ENCODE results near the gene LRTM2. TPM values are rescaled to one million over a fixed set of nuclear protein-coding genes. Genes with fewer than 3 reads are reported as not detected.
A peak's percentile ranks its signal among the peaks of the same experiment; 100 is the strongest.

The LRTM2 gene
- total and polyA plus RNA-seq, 4 donors: not detected

- TF ChIP-seq, protein P1, sequence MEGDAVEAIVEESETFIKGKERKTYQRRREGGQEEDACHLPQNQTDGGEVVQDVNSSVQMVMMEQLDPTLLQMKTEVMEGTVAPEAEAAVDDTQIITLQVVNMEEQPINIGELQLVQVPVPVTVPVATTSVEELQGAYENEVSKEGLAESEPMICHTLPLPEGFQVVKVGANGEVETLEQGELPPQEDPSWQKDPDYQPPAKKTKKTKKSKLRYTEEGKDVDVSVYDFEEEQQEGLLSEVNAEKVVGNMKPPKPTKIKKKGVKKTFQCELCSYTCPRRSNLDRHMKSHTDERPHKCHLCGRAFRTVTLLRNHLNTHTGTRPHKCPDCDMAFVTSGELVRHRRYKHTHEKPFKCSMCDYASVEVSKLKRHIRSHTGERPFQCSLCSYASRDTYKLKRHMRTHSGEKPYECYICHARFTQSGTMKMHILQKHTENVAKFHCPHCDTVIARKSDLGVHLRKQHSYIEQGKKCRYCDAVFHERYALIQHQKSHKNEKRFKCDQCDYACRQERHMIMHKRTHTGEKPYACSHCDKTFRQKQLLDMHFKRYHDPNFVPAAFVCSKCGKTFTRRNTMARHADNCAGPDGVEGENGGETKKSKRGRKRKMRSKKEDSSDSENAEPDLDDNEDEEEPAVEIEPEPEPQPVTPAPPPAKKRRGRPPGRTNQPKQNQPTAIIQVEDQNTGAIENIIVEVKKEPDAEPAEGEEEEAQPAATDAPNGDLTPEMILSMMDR (IDR thresholded peaks at IDR 0.05; ENCODE audit: low read depth, low read length, missing input control): peak; percentile 87
- TF ChIP-seq JUND (IDR thresholded peaks at IDR 0.05) (no peak), HNF4G (IDR thresholded peaks at IDR 0.05) (no peak), FOXA2 (IDR thresholded peaks at IDR 0.05) (no peak), RAD21 (IDR thresholded peaks at IDR 0.05) (peak; percentile 98 to 99), HNF4A (conservative IDR thresholded peaks at IDR 0.05) (peak; percentile 24 to 55)
Observed at GRCh38 chr12:1791104-1791841, 29.1 kb upstream of the LRTM2 start (continued).

DNA sequence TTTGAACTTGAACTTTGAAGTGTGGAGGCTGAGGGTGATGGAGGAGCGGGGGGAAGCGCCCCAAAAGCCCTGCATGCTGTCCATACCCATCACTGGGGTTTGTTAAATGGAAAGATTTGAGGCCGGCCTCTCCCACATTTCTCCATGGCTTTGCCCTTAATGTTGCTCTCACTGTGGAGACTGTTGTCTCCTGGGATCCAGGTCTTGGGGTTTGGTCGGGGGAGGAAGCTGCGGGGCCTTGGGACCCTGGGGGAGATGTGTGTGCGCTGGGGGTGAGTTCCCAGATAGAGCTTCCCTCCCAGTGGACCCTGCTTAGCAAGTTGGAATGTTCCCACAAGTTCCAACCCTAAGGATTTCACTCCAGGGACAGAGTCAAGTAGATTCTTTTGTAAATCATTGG is 28.0 kb upstream of the LRTM2 start:
- DNase-seq (ENCODE audit: low spot score): no peak

More for the DNA sequence above, 28.0 kb upstream of the LRTM2 start:
- 92% methylated on average over 6 of the region's 6 CpGs for WGBS
- no peaks in the 10 kb centered on the region for H3K9me3 ChIP-seq (ENCODE audit: control insufficient read depth in 4 of 4, low read length in 3 of 4)
- H3K9ac ChIP-seq (ENCODE audit: low read depth in 1 of 2, low read length in 2 of 2): no peak overlapping the region
- H3K4me1 ChIP-seq (ENCODE audit: control insufficient read depth in 4 of 4, insufficient read depth in 4 of 4, low read length in 3 of 4): peaks cover 3 to 27% (median 14%) of the 10 kb centered on the region in 4 donors
- no peak overlapping the region for H3K27ac ChIP-seq (ENCODE audit: low read depth in 1 of 2, low read length in 2 of 2)
- H3K36me3 ChIP-seq (ENCODE audit: control insufficient read depth in 4 of 4, insufficient read depth in 3 of 4, low read depth in 1 of 4, low read length in 3 of 4): peaks cover 0 to 4% (median 1%) of the 10 kb centered on the region in 4 donors
- no peaks in the 10 kb centered on the region for H3K27me3 ChIP-seq (ENCODE audit: control insufficient read depth in 4 of 4, insufficient read depth in 4 of 4, low read length in 3 of 4)
- no peak overlapping the region for H3K4me3 ChIP-seq (ENCODE audit: low read depth in 1 of 3, low read length in 3 of 3)
- TF ChIP-seq FOXA2 (IDR thresholded peaks at IDR 0.05): no peak
- TF ChIP-seq FOXA1 (IDR thresholded peaks at IDR 0.05): no peak
- TF ChIP-seq TAF1 (conservative IDR thresholded peaks at IDR 0.05): no peak
- TF ChIP-seq, protein P2, sequence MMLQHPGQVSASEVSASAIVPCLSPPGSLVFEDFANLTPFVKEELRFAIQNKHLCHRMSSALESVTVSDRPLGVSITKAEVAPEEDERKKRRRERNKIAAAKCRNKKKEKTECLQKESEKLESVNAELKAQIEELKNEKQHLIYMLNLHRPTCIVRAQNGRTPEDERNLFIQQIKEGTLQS (IDR thresholded peaks at IDR 0.05): no peak
- no peak for TF ChIP-seq JUND (IDR thresholded peaks at IDR 0.05)
- TF ChIP-seq RAD21 (IDR thresholded peaks at IDR 0.05): no peak
- no peak for TF ChIP-seq NR2F2 (IDR thresholded peaks at IDR 0.05)
- TF ChIP-seq, protein P3, sequence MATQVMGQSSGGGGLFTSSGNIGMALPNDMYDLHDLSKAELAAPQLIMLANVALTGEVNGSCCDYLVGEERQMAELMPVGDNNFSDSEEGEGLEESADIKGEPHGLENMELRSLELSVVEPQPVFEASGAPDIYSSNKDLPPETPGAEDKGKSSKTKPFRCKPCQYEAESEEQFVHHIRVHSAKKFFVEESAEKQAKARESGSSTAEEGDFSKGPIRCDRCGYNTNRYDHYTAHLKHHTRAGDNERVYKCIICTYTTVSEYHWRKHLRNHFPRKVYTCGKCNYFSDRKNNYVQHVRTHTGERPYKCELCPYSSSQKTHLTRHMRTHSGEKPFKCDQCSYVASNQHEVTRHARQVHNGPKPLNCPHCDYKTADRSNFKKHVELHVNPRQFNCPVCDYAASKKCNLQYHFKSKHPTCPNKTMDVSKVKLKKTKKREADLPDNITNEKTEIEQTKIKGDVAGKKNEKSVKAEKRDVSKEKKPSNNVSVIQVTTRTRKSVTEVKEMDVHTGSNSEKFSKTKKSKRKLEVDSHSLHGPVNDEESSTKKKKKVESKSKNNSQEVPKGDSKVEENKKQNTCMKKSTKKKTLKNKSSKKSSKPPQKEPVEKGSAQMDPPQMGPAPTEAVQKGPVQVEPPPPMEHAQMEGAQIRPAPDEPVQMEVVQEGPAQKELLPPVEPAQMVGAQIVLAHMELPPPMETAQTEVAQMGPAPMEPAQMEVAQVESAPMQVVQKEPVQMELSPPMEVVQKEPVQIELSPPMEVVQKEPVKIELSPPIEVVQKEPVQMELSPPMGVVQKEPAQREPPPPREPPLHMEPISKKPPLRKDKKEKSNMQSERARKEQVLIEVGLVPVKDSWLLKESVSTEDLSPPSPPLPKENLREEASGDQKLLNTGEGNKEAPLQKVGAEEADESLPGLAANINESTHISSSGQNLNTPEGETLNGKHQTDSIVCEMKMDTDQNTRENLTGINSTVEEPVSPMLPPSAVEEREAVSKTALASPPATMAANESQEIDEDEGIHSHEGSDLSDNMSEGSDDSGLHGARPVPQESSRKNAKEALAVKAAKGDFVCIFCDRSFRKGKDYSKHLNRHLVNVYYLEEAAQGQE (IDR thresholded peaks at IDR 0.05): no peak
- TF ChIP-seq, protein P4, sequence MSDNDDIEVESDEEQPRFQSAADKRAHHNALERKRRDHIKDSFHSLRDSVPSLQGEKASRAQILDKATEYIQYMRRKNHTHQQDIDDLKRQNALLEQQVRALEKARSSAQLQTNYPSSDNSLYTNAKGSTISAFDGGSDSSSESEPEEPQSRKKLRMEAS (IDR thresholded peaks at IDR 0.05): no peak
- TF ChIP-seq HNF4G (IDR thresholded peaks at IDR 0.05): no peak
- no peak for TF ChIP-seq RXRA (IDR thresholded peaks at IDR 0.05)
- no peak for TF ChIP-seq YY1 (IDR thresholded peaks at IDR 0.05)
- no peak for TF ChIP-seq EGR1 (IDR thresholded peaks at IDR 0.05; ENCODE audit: low read depth in 2 of 2)
- TF ChIP-seq, protein P5, sequence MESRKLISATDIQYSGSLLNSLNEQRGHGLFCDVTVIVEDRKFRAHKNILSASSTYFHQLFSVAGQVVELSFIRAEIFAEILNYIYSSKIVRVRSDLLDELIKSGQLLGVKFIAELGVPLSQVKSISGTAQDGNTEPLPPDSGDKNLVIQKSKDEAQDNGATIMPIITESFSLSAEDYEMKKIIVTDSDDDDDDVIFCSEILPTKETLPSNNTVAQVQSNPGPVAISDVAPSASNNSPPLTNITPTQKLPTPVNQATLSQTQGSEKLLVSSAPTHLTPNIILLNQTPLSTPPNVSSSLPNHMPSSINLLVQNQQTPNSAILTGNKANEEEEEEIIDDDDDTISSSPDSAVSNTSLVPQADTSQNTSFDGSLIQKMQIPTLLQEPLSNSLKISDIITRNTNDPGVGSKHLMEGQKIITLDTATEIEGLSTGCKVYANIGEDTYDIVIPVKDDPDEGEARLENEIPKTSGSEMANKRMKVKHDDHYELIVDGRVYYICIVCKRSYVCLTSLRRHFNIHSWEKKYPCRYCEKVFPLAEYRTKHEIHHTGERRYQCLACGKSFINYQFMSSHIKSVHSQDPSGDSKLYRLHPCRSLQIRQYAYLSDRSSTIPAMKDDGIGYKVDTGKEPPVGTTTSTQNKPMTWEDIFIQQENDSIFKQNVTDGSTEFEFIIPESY (IDR thresholded peaks at IDR 0.05): no peak
- TF ChIP-seq GABPA (IDR thresholded peaks at IDR 0.05 in 1 of 2, conservative IDR thresholded peaks at IDR 0.05 in 1 of 2): no peak
- no peak for TF ChIP-seq SP1 (IDR thresholded peaks at IDR 0.05)
- TF ChIP-seq HNF4A (conservative IDR thresholded peaks at IDR 0.05): no peak
- TF ChIP-seq, protein P1 (IDR thresholded peaks at IDR 0.05; ENCODE audit: low read depth, low read length, missing input control): no peak

All from liver (tissue), 9 donors.